Measurements from ENCODE around the gene COMT.

COMT gene

GRCh38 chr22:20000246-20001081, 58.9 kb downstream of the COMT start:
- Histone ChIP-seq H2AK5ac (ENCODE audit: low read length) (no peak overlapping the region), H3K36me3 (ENCODE audit: control insufficient read depth, insufficient read depth, low read length) (no peaks in the 10 kb centered on the region), H3K9ac (ENCODE audit: low read length) (no peak overlapping the region), H4K8ac (ENCODE audit: low read depth, low read length) (no peak overlapping the region), H3K4me1 (ENCODE audit: control insufficient read depth, low read depth, low read length) (peaks cover 10% of the 10 kb centered on the region), H2BK5ac (ENCODE audit: low read length) (no peak overlapping the region), H3K18ac (ENCODE audit: low read length) (no peak overlapping the region), H3K23ac (ENCODE audit: low read length) (no peak overlapping the region), H3K27me3 (ENCODE audit: insufficient read depth, low read length, poor library complexity) (no peaks in the 10 kb centered on the region), H3K4me2 (ENCODE audit: low read length) (no peak overlapping the region), H3K4ac (ENCODE audit: low read depth, low read length) (no peak overlapping the region), H4K5ac (ENCODE audit: low read length) (no peak overlapping the region), H3K79me2 (ENCODE audit: control insufficient read depth, insufficient read depth, low read length) (no peaks in the 10 kb centered on the region), H2BK120ac (ENCODE audit: low read depth, low read length) (no peak overlapping the region), H3K56ac (ENCODE audit: low read length) (no peak overlapping the region), H3K79me1 (ENCODE audit: low read length) (no peaks in the 10 kb centered on the region), H3K4me3 (ENCODE audit: low read length) (no peak overlapping the region), H2BK15ac (replicated peaks; ENCODE audit: low read depth) (no peak overlapping the region), H3K27ac (ENCODE audit: low read depth, low read length) (no peak overlapping the region)
- no peak for DNase-seq
- no CpG with 5 or more reads among the region's 14 CpGs for WGBS (ENCODE audit: extremely low coverage, insufficient coverage, low lambda C conversion rate)

DNA sequence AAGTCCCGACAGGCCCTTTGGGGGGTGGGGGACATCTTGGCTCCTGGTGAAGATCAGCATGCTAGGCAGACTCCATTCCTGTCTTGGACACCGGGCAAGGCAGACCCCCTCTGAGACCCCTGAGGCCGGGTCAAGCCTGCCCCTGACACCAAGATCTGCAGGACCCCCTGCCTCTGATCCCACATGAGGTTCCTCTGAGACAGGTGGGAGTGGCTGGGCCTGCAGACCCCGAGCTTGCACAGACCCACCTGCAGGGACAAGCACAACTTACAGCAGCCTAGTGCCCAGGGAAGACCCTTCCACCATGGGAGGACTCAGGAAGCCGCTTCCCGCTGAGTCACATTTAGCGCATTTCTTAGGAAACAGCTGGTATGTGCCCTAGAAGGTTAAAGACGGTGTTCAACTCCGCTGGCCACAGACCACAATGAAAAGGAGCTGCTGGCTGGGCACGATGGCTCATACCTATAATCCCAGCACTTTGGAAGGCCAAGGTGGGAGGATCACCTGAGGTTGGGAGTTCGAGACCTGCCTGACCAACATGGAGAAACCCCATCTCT, 59.6 kb downstream of the COMT start:
- no peak overlapping the region for H3K4me2 ChIP-seq (ENCODE audit: low read length)
- no peak overlapping the region for H3K18ac ChIP-seq (ENCODE audit: low read length)
- no peaks in the 10 kb centered on the region for H3K27me3 ChIP-seq (ENCODE audit: insufficient read depth, low read length, poor library complexity)
- no peak overlapping the region for H3K4me3 ChIP-seq (ENCODE audit: low read length)
- H2AK5ac ChIP-seq (ENCODE audit: low read length), result no peak overlapping the region
- H3K36me3 ChIP-seq (ENCODE audit: control insufficient read depth, insufficient read depth, low read length), result no peaks in the 10 kb centered on the region
- no peak overlapping the region for H3K23ac ChIP-seq (ENCODE audit: low read length)
- no peak overlapping the region for H4K5ac ChIP-seq (ENCODE audit: low read length)
- no peak overlapping the region for H3K27ac ChIP-seq (ENCODE audit: low read depth, low read length)
- WGBS (ENCODE audit: extremely low coverage, insufficient coverage, low lambda C conversion rate), result no CpG with 5 or more reads among the region's 11 CpGs
- no peak overlapping the region for H3K56ac ChIP-seq (ENCODE audit: low read length)
- H3K79me1 ChIP-seq (ENCODE audit: low read length), result no peaks in the 10 kb centered on the region
- no peaks in the 10 kb centered on the region for H3K79me2 ChIP-seq (ENCODE audit: control insufficient read depth, insufficient read depth, low read length)
- no peak for DNase-seq
- H2BK5ac ChIP-seq (ENCODE audit: low read length), result no peak overlapping the region
- H3K4me1 ChIP-seq (ENCODE audit: control insufficient read depth, low read depth, low read length), result peaks cover 10% of the 10 kb centered on the region
- no peak overlapping the region for H2BK15ac ChIP-seq (replicated peaks; ENCODE audit: low read depth)
- no peak overlapping the region for H3K9ac ChIP-seq (ENCODE audit: low read length)
- no peak overlapping the region for H2BK120ac ChIP-seq (ENCODE audit: low read depth, low read length)
- no peak overlapping the region for H3K4ac ChIP-seq (ENCODE audit: low read depth, low read length)
- no peak overlapping the region for H4K8ac ChIP-seq (ENCODE audit: low read depth, low read length)

GRCh38 chr22:20002128-20002527, 60.6 kb downstream of the COMT start:
- WGBS (ENCODE audit: extremely low coverage, insufficient coverage, low lambda C conversion rate), result no CpG with 5 or more reads among the region's 9 CpGs
- H3K79me2 ChIP-seq (ENCODE audit: control insufficient read depth, insufficient read depth, low read length), result no peaks in the 10 kb centered on the region
- no peak overlapping the region for H4K5ac ChIP-seq (ENCODE audit: low read length)
- DNase-seq, result no peak
- no peak overlapping the region for H3K23ac ChIP-seq (ENCODE audit: low read length)
- no peak overlapping the region for H3K27ac ChIP-seq (ENCODE audit: low read depth, low read length)
- H3K36me3 ChIP-seq (ENCODE audit: control insufficient read depth, insufficient read depth, low read length), result no peaks in the 10 kb centered on the region
- no peak overlapping the region for H4K8ac ChIP-seq (ENCODE audit: low read depth, low read length)
- no peaks in the 10 kb centered on the region for H3K79me1 ChIP-seq (ENCODE audit: low read length)
- no peak overlapping the region for H2BK120ac ChIP-seq (ENCODE audit: low read depth, low read length)
- no peak overlapping the region for H3K18ac ChIP-seq (ENCODE audit: low read length)
- no peak overlapping the region for H3K56ac ChIP-seq (ENCODE audit: low read length)
- no peak overlapping the region for H3K9ac ChIP-seq (ENCODE audit: low read length)
- H3K4me3 ChIP-seq (ENCODE audit: low read length), result no peak overlapping the region
- H2BK15ac ChIP-seq (replicated peaks; ENCODE audit: low read depth), result no peak overlapping the region
- no peak overlapping the region for H2BK5ac ChIP-seq (ENCODE audit: low read length)
- H3K27me3 ChIP-seq (ENCODE audit: insufficient read depth, low read length, poor library complexity), result no peaks in the 10 kb centered on the region
- H3K4ac ChIP-seq (ENCODE audit: low read depth, low read length), result no peak overlapping the region
- no peak overlapping the region for H2AK5ac ChIP-seq (ENCODE audit: low read length)
- H3K4me2 ChIP-seq (ENCODE audit: low read length), result no peak overlapping the region
- H3K4me1 ChIP-seq (ENCODE audit: control insufficient read depth, low read depth, low read length), result peaks cover 10% of the 10 kb centered on the region

- Histone ChIP-seq H3K18ac (ENCODE audit: low read length) (no peak overlapping the region), H3K27me3 (ENCODE audit: insufficient read depth, low read length, poor library complexity) (no peaks in the 10 kb centered on the region), H2BK15ac (replicated peaks; ENCODE audit: low read depth) (no peak overlapping the region), H3K23ac (ENCODE audit: low read length) (no peak overlapping the region), H3K4me3 (ENCODE audit: low read length) (no peak overlapping the region), H2BK120ac (ENCODE audit: low read depth, low read length) (no peak overlapping the region), H3K79me2 (ENCODE audit: control insufficient read depth, insufficient read depth, low read length) (no peaks in the 10 kb centered on the region), H3K4me2 (ENCODE audit: low read length) (no peak overlapping the region), H3K4me1 (ENCODE audit: control insufficient read depth, low read depth, low read length) (peaks cover 10% of the 10 kb centered on the region), H2BK5ac (ENCODE audit: low read length) (no peak overlapping the region), H4K8ac (ENCODE audit: low read depth, low read length) (no peak overlapping the region), H3K27ac (ENCODE audit: low read depth, low read length) (no peak overlapping the region), H3K9ac (ENCODE audit: low read length) (no peak overlapping the region), H3K4ac (ENCODE audit: low read depth, low read length) (no peak overlapping the region), H3K56ac (ENCODE audit: low read length) (no peak overlapping the region), H2AK5ac (ENCODE audit: low read length) (no peak overlapping the region), H3K36me3 (ENCODE audit: control insufficient read depth, insufficient read depth, low read length) (no peaks in the 10 kb centered on the region), H3K79me1 (ENCODE audit: low read length) (no peaks in the 10 kb centered on the region), H4K5ac (ENCODE audit: low read length) (no peak overlapping the region)
- DNase-seq, result no peak
- no CpG with 5 or more reads among the region's 2 CpGs for WGBS (ENCODE audit: extremely low coverage, insufficient coverage, low lambda C conversion rate)
Observed at GRCh38 chr22:20002636-20003035, 61.1 kb downstream of the COMT start.

DNA sequence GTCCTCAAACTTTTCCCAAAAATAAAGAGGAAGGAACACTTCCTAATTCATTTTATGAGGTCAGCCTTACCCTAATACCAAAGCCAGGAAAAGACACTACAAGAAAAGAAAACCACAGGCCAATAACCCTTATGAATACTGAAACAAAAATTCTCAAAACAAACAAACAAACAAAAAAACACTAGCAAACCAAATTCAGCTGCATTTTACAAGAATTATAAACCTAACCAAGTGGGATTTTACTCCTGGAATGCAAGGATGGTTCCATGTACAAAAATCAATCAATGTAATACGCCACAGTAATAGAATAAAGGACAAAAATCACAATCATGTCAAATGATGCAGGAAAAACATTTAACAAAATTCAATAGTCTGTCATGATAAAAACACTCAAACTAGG, 61.7 kb downstream of the COMT start:
- no peak overlapping the region for H3K18ac ChIP-seq (ENCODE audit: low read length)
- no peaks in the 10 kb centered on the region for H3K36me3 ChIP-seq (ENCODE audit: control insufficient read depth, insufficient read depth, low read length)
- no peak overlapping the region for H2BK120ac ChIP-seq (ENCODE audit: low read depth, low read length)
- no peak overlapping the region for H2BK5ac ChIP-seq (ENCODE audit: low read length)
- no peak overlapping the region for H3K4me2 ChIP-seq (ENCODE audit: low read length)
- no peaks in the 10 kb centered on the region for H3K79me1 ChIP-seq (ENCODE audit: low read length)
- no peak overlapping the region for H2AK5ac ChIP-seq (ENCODE audit: low read length)
- peaks cover 7% of the 10 kb centered on the region for H3K4me1 ChIP-seq (ENCODE audit: control insufficient read depth, low read depth, low read length)
- no peak overlapping the region for H3K56ac ChIP-seq (ENCODE audit: low read length)
- no peaks in the 10 kb centered on the region for H3K27me3 ChIP-seq (ENCODE audit: insufficient read depth, low read length, poor library complexity)
- H4K5ac ChIP-seq (ENCODE audit: low read length), result no peak overlapping the region
- no CpG with 5 or more reads among the region's 1 CpG for WGBS (ENCODE audit: extremely low coverage, insufficient coverage, low lambda C conversion rate)
- H2BK15ac ChIP-seq (replicated peaks; ENCODE audit: low read depth), result no peak overlapping the region
- no peak overlapping the region for H4K8ac ChIP-seq (ENCODE audit: low read depth, low read length)
- H3K23ac ChIP-seq (ENCODE audit: low read length), result no peak overlapping the region
- no peak overlapping the region for H3K9ac ChIP-seq (ENCODE audit: low read length)
- no peak overlapping the region for H3K27ac ChIP-seq (ENCODE audit: low read depth, low read length)
- no peaks in the 10 kb centered on the region for H3K79me2 ChIP-seq (ENCODE audit: control insufficient read depth, insufficient read depth, low read length)
- H3K4me3 ChIP-seq (ENCODE audit: low read length), result no peak overlapping the region
- no peak for DNase-seq
- H3K4ac ChIP-seq (ENCODE audit: low read depth, low read length), result no peak overlapping the region
